ENCODE results near the gene EVPLL. TPM values are rescaled to one million over a fixed set of nuclear protein-coding genes. Genes with fewer than 3 reads are reported as not detected.

EVPLL gene
- polyA plus RNA-seq, 1 of the 3 experiments (the other 2 are of a cell fraction), result not detected

GRCh38 chr17:18361837-18362697, 15.5 kb upstream of the EVPLL start:
- Histone ChIP-seq H2AFZ (ENCODE audit: low read depth) (peak overlapping the region; percentile 91; the same call in 1 of the 2 replicates), H3K79me2 (ENCODE audit: insufficient read depth) (peaks cover 21% of the 10 kb centered on the region; the same call in 1 of the 2 replicates), H3K4me1 (ENCODE audit: control insufficient read depth in 1 of 2, insufficient read depth in 2 of 2, low read depth in 1 of 2, low read length in 1 of 2) (peaks cover 4 to 8% of the 10 kb centered on the region in 2 experiments; a peak in 1 of 4 replicates), H3K9me2 (no peaks in the 10 kb centered on the region), H3K9ac (peak overlapping the region; percentile 69; the same call in 1 of the 2 replicates), H3K27ac (ENCODE audit: low read depth in 2 of 2, low read length in 1 of 2) (no peak overlapping the region), H3K27me3 (ENCODE audit: insufficient read depth) (no peaks in the 10 kb centered on the region), H3K36me3 (replicated peaks in 1 of 2; ENCODE audit: control insufficient read depth in 1 of 2, insufficient read depth in 2 of 2, low read length in 1 of 2) (no peaks in the 10 kb centered on the region), H3K9me3 (no peaks in the 10 kb centered on the region), H4K20me1 (ENCODE audit: insufficient read depth) (no peaks in the 10 kb centered on the region), H3K4me2 (peak overlapping the region; percentile 95), H3F3A (replicated peaks; ENCODE audit: insufficient read depth) (peaks cover 9% of the 10 kb centered on the region), H3K4me3 (ENCODE audit: low read depth in 2 of 2, low read length in 1 of 2) (peak overlapping the region; percentile 64 to 87)
- no peak for TF ChIP-seq EZH2phosphoT487 (IDR thresholded peaks at IDR 0.05; ENCODE audit: borderline replicate concordance, low read depth)
- TF ChIP-seq USF1 (IDR thresholded peaks at IDR 0.05; ENCODE audit: borderline replicate concordance, low read depth), result no peak
- no peak for TF ChIP-seq GABPA (IDR thresholded peaks at IDR 0.05; ENCODE audit: low read depth)
- TF ChIP-seq CHD2 (IDR thresholded peaks at IDR 0.05; ENCODE audit: low read length, partially characterized antibody), result no peak
- ChIA-PET CTCF (interaction anchor here (1.5 kb wide), 1 partner anchor 41 kb away, joined by 6 read pairs; no protein-coding TSS in a partner anchor), POLR2A (interaction anchor here (0.8 kb wide), 1 partner anchor 13 kb away, joined by 3 read pairs; no protein-coding TSS in a partner anchor)
- no peak for DNase-seq
- WGBS (ENCODE audit: low lambda C conversion rate), result 84% methylated on average over 15 of the region's 15 CpGs

- peaks cover 4% of the 10 kb centered on the region for H3F3A ChIP-seq (replicated peaks; ENCODE audit: insufficient read depth)
- H3K9ac ChIP-seq, result peak overlapping the region; percentile 69
- H3K4me1 ChIP-seq (ENCODE audit: control insufficient read depth in 1 of 2, insufficient read depth in 2 of 2, low read depth in 1 of 2, low read length in 1 of 2), result peaks cover 4 to 8% of the 10 kb centered on the region in 2 experiments; a peak in 1 of 4 replicates
- H2AFZ ChIP-seq (ENCODE audit: low read depth), result peak overlapping the region; percentile 91
- H3K9me3 ChIP-seq, result no peaks in the 10 kb centered on the region
- H3K79me2 ChIP-seq (ENCODE audit: insufficient read depth), result peaks cover 21% of the 10 kb centered on the region; the same call in 1 of the 2 replicates
- peak; percentile 70 for DNase-seq
- H3K4me2 ChIP-seq, result peak overlapping the region; percentile 95
- POLR2A ChIA-PET, result interaction anchor here (0.7 kb wide), 1 partner anchor 26 kb away, joined by 3 read pairs; no protein-coding TSS in a partner anchor
- CTCF ChIA-PET, result interaction anchor here (1.5 kb wide), 1 partner anchor 42 kb away, joined by 6 read pairs; no protein-coding TSS in a partner anchor
- H3K27me3 ChIP-seq (ENCODE audit: insufficient read depth), result no peaks in the 10 kb centered on the region
- H4K20me1 ChIP-seq (ENCODE audit: insufficient read depth), result no peaks in the 10 kb centered on the region
- no peak for TF ChIP-seq SMC3 (IDR thresholded peaks at IDR 0.05; ENCODE audit: low read depth, low read length)
- no peak for TF ChIP-seq NRF1 (IDR thresholded peaks at IDR 0.05; ENCODE audit: low read depth, low read length)
- no peak for TF ChIP-seq ZBTB33 (IDR thresholded peaks at IDR 0.05; ENCODE audit: borderline replicate concordance, low read depth)
- no peak for TF ChIP-seq FOSL2 (IDR thresholded peaks at IDR 0.05; ENCODE audit: borderline replicate concordance, low read depth)
- TF ChIP-seq RCOR1 (IDR thresholded peaks at IDR 0.05; ENCODE audit: low read length), result no peak
- peak overlapping the region; percentile 64 to 87 for H3K4me3 ChIP-seq (ENCODE audit: low read depth in 2 of 2, low read length in 1 of 2)
- 5% methylated on average over 10 of the region's 14 CpGs for WGBS (ENCODE audit: low lambda C conversion rate)
- H3K36me3 ChIP-seq (replicated peaks in 1 of 2; ENCODE audit: control insufficient read depth in 1 of 2, insufficient read depth in 2 of 2, low read length in 1 of 2), result no peaks in the 10 kb centered on the region
- no peaks in the 10 kb centered on the region for H3K9me2 ChIP-seq
- no peak overlapping the region; a peak in 1 of 4 replicates for H3K27ac ChIP-seq (ENCODE audit: low read depth in 2 of 2, low read length in 1 of 2)
Observed at GRCh38 chr17:18362698-18363100, 14.9 kb upstream of the EVPLL start.
